Endothelial cell of umbilical vein (primary cell): Measurements from ENCODE around the gene UNC93B1. TPM values are rescaled to one million over a fixed set of nuclear protein-coding genes. Genes with fewer than 3 reads are reported as not detected.

ENCODE experiments used
- BruUV-seq: library from RNA; stranded (reverse); fragments of 400-500 nt; replicated peaks from 2 replicates; lab custom pipeline; 2021; lab: Mats Ljungman, UMichigan
- CTCF ChIA-PET: fragments of 300-600, 350-600 bp; sonication (Branson Sonifier 250); formaldehyde crosslinking; loops from one replicate; lab custom pipeline; 2021; ENCODE audit warnings: antibody characterized with exemption, inconsistent platforms; lab: Charles Lee
- POLR2A ChIA-PET: fragments of 300-600, 350-600 bp; sonication (Branson Sonifier 250); formaldehyde crosslinking; loops from one replicate; lab custom pipeline; 2021; ENCODE audit warnings: antibody characterized with exemption, inconsistent platforms; lab: Charles Lee
- DNase-seq: peaks from one replicate; pipeline ENCODE4 v3.0.0-alpha.2; 2011; ENCODE audit warnings: low read depth, low spot score
- FAIRE-seq: peaks from 2 replicates; lab custom pipeline; 2011; peaks lifted over from hg19 to GRCh38; lab: Jason Lieb, UNC
- H2AFZ ChIP-seq: 2 replicates; pipeline ENCODE4 v1.6.0; 2012; ENCODE audit warnings: low read depth, low read length, control low read depth, inconsistent platforms
- H3K27ac ChIP-seq: 2 replicates; pipeline ENCODE4 v1.5.1; 2011; ENCODE audit warnings: low read depth, mild to moderate bottlenecking, control low read depth, low read length, moderate library complexity; ENCODE audit not compliant: insufficient read depth
- H3K27me3 ChIP-seq, 2 experiments: 2 replicates each; pipeline versions ENCODE4 v1.6.0 to v1.6.1; 2011; ENCODE audit warnings: low read length in 2 of 2, mixed read lengths in 1 of 2; ENCODE audit not compliant: control insufficient read depth in 2 of 2, insufficient read depth in 2 of 2
- H3K36me3 ChIP-seq, 2 experiments: 2 replicates in 1 of 2; 3 replicates in 1 of 2; pipeline ENCODE4 v1.5.1; 2011; ENCODE audit warnings: low read length in 2 of 2, mild to moderate bottlenecking in 1 of 2, moderate library complexity in 1 of 2; ENCODE audit not compliant: control insufficient read depth in 2 of 2, insufficient read depth in 2 of 2; ENCODE audit errors: extremely low read depth in 1 of 2
- H3K4me1 ChIP-seq: 3 replicates; pipeline ENCODE4 v1.5.1; 2011; ENCODE audit warnings: mild to moderate bottlenecking, low read length; ENCODE audit not compliant: control insufficient read depth, insufficient read depth; ENCODE audit errors: extremely low read depth
- H3K4me2 ChIP-seq: 2 replicates; pipeline ENCODE4 v1.6.1; 2011; ENCODE audit warnings: low read length, control low read depth, mixed read lengths; ENCODE audit not compliant: insufficient read depth
- H3K4me3 ChIP-seq, 3 experiments: fragments of 200-600 bp in 1 of 3; sonication (generic), shearing (Covaris generic) in 1 of 3; replicated peaks in 1 of 3; 2 replicates each; pipeline ENCODE4 v1.5.1; 2011 to 2016; ENCODE audit warnings: control low read depth in 3 of 3, low read length in 3 of 3, mild to moderate bottlenecking in 2 of 3, inconsistent platforms in 1 of 3, low read depth in 1 of 3, moderate library complexity in 1 of 3; ENCODE audit not compliant: insufficient read depth in 1 of 3
- H3K79me2 ChIP-seq: 2 replicates; pipeline ENCODE4 v1.6.0; 2012; ENCODE audit warnings: low read length, inconsistent platforms; ENCODE audit not compliant: control insufficient read depth, insufficient read depth
- H3K9ac ChIP-seq: replicated peaks from 2 replicates; pipeline ENCODE3; 2011; ENCODE audit warnings: low read length, control low read depth; ENCODE audit not compliant: insufficient read depth; ENCODE audit errors: extremely low read depth
- H3K9me1 ChIP-seq: replicated peaks from 3 replicates; pipeline ENCODE4 v1.6.0; 2011; ENCODE audit warnings: mild to moderate bottlenecking, low read length; ENCODE audit not compliant: control insufficient read depth, insufficient read depth; ENCODE audit errors: extremely low read depth
- H3K9me3 ChIP-seq: replicated peaks from 2 replicates; pipeline ENCODE4 v1.5.1; 2012; ENCODE audit warnings: low read length, inconsistent platforms; ENCODE audit not compliant: control insufficient read depth, insufficient read depth
- H4K20me1 ChIP-seq: replicated peaks from 2 replicates; pipeline ENCODE3; 2011; ENCODE audit warnings: mild to moderate bottlenecking, low read length; ENCODE audit not compliant: control insufficient read depth, insufficient read depth; ENCODE audit errors: extremely low read depth
- FOS ChIP-seq: IDR thresholded peaks from 2 replicates; pipeline ENCODE4 v1.6.1; 2011; ENCODE audit warnings: mild to moderate bottlenecking, low read length, moderate library complexity, borderline replicate concordance; ENCODE audit not compliant: insufficient read depth
- GATA2 ChIP-seq: IDR thresholded peaks from 2 replicates; pipeline ENCODE4 v1.7.0; 2011; ENCODE audit warnings: low read depth, mild to moderate bottlenecking, moderate library complexity, mixed read lengths, low read length; ENCODE audit not compliant: insufficient read length, insufficient read depth
- MYC ChIP-seq: IDR thresholded peaks from one replicate; pipeline ENCODE4 v1.6.1; 2011; ENCODE audit warnings: mild to moderate bottlenecking, low read depth, low read length
- POLR2A ChIP-seq: IDR thresholded peaks from 2 replicates; pipeline ENCODE4 v1.6.1; 2012; ENCODE audit warnings: low read depth, mild to moderate bottlenecking, control low read depth, low read length
- dilution Hi-C: fragments of 300-500 bp; cut with MboI; formaldehyde crosslinking; loops from one replicate; pipeline ENCODE4 v1.15.0; 2019; ENCODE audit warnings: low sequenced_read_pairs; ENCODE audit not compliant: extremely low pct_ligation_motif_present
- intact Hi-C: fragments of 100-400 bp; cut with micrococcal nuclease; formaldehyde crosslinking; loops from one replicate; pipeline ENCODE4 v1.10.0; 2022
- polyA plus RNA-seq, 4 experiments: library from polyadenylated mRNA; depleted of rRNA in 3 of 4; stranded (reverse) in 3 of 4; unstranded in 1 of 4; fragments of >200 nt; gene quantifications; 2 replicates each; pipeline versions ENCODE4 v1.2.1 to v1.2.3, GENCODE V29; 2011 to 2012; ENCODE audit warnings: missing spikeins in 1 of 4
- total RNA-seq: library from RNA; stranded (reverse); gene quantifications from 2 replicates; pipeline ENCODE4 v1.2.3, GENCODE V29; 2021

Gene UNC93B1
- total and polyA plus RNA-seq, 2 donors (not counting 3 experiments of a cell fraction or from before 2014, with no cell fraction given), result 10.6 to 18.9 TPM

DNA sequence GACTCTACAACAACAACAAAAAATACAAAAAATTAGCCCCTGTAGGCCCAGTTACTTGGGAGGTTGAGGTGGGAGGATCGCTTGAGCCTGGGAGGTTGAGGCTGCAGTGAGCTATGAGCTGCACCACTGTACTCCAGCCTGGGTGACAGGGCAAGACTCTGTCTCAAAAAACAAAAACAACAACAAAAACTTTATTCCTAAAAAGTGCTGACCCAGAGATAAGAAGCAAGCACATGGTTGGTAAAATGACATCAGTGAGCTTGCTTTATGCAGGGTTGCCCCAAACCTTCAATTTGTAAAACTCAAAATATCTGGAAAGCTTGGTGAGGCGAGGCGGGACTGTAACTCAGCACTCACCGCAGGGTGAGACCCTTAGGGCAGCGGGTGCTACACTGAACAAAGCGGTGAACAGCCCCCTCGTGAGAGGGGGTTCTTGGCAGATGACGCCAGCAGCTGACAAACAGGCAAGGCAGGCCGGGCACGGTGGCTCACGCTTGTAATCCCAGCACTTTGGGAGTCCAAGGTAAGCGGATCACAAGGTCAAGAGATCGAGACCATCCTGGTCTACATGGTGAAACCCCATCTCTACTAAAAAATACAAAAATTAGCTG, 31.5 kb upstream of the UNC93B1 start:
- Histone ChIP-seq H3K27ac (no peak overlapping the region), H4K20me1 (no peaks in the 10 kb centered on the region), H3K9me1 (no peaks in the 10 kb centered on the region), H2AFZ (no peak overlapping the region), H3K9ac (no peak overlapping the region), H3K4me2 (no peak overlapping the region), H3K36me3 (peaks cover 0 to 19% of the 10 kb centered on the region in 2 experiments), H3K4me1 (peaks cover 25% of the 10 kb centered on the region), H3K9me3 (no peaks in the 10 kb centered on the region), H3K4me3 (no peak overlapping the region), H3K27me3 (no peaks in the 10 kb centered on the region), H3K79me2 (peaks cover 28% of the 10 kb centered on the region)
- ChIA-PET POLR2A (no interaction called here), CTCF (no interaction called here)
- dilution Hi-C loops (no loop called here), intact Hi-C loops (loop anchor here (5.0 kb wide), 1 partner anchor 172 kb away; no protein-coding TSS in a partner anchor)
- TF ChIP-seq FOS (no peak), POLR2A (no peak)
- BruUV-seq, result no TSS peak
- FAIRE-seq (no peak), DNase-seq (no peak)

DNA sequence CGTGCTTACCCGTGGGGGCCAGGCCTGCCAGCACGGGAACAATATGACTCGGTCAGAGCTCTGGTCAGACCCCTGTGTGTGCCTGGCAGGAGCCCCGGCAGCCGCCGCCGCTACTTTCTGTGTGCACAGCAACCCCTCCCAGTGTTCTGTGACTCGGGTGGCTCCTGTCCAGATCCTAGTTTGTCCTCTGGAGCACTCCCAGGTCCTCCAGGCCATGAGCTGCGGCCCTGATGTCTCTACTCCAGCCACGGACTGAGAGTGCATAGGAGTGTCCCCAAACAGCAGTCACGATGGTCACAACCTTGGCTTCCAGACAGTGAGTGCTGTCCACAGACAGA, 29.8 kb upstream of the UNC93B1 start:
- FAIRE-seq, result no peak
- POLR2A ChIA-PET, result no interaction called here
- dilution Hi-C loops, result no loop called here

More for the DNA sequence above, 29.8 kb upstream of the UNC93B1 start:
- Histone ChIP-seq H3K9ac (no peak overlapping the region), H2AFZ (no peak overlapping the region), H3K4me1 (peaks cover 23% of the 10 kb centered on the region), H3K9me3 (no peaks in the 10 kb centered on the region), H3K27ac (no peak overlapping the region), H3K79me2 (peaks cover 18% of the 10 kb centered on the region), H3K36me3 (peaks cover 0 to 19% of the 10 kb centered on the region in 2 experiments), H3K4me3 (no peak overlapping the region), H3K9me1 (no peaks in the 10 kb centered on the region), H3K27me3 (no peaks in the 10 kb centered on the region), H3K4me2 (no peak overlapping the region), H4K20me1 (no peaks in the 10 kb centered on the region)
- TF ChIP-seq POLR2A, result no peak
- TF ChIP-seq MYC, result no peak
- TF ChIP-seq GATA2, result no peak
- CTCF ChIA-PET, result no interaction called here
- BruUV-seq, result no TSS peak
- DNase-seq, result no peak
- intact Hi-C loops, result no loop called here
